H54 (cell line): Measurements from ENCODE around the gene BORCS8.
A peak's percentile ranks its signal among the peaks of the same experiment; 100 is the strongest.

Experiments
- DNase-seq: peaks from one replicate; pipeline ENCODE4 v3.0.0; 2011; ENCODE audit warnings: low spot score, mixed read lengths; ENCODE audit not compliant: insufficient read length
- FAIRE-seq: peaks from 3 replicates; lab custom pipeline; 2011; peaks lifted over from hg19 to GRCh38; lab: Jason Lieb, UNC
- POLR2A ChIP-seq: IDR thresholded peaks from 2 replicates; pipeline ENCODE4 v1.6.1; 2011; ENCODE audit warnings: low read depth, mild to moderate bottlenecking, low read length

Gene BORCS8

DNA sequence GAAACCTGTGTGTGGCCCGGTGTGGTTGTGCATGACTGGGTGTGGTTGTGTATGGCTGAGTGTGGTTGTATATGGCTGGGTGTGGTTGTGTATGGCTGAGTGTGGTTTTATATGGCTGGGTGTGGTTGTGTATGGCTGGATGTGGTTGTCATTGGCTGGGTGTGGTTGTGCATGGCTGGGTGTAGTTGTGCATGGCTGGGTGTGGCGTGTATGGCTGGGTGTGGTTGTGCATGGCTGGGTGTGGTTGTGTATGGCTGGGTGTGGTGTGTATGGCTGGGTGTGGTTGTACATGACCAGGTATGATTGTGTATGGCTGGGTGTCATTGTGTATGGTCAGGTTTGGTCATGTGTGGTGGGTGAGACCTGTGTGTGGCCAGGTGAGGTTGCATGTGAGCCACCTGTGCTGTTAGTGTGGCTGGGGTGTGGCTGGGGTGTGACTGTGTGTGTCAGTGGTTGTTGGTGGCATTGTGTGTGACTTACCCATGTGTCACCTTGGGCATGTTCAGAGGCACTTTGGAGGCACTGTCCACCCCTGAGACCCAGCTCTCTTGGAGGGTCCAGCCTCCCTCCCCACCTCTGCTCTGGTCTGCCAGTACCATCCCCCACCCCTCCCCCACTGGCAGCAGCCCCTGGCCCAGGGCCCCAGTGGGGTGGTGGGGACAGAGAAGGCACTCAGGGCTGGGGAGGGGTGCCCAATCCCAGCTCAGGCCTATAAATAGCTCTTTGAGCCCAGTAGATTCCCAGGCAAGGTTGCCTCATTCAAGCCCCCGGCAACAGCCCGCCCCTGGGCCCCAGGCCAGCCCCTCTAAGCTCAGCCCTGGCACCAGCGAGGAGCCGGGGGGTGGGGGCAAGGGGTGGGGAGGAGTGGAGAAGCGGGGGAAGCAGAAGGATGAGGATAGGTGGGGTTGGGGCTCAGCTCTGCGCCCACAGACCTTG, 16.0 kb upstream of the BORCS8 start:
- FAIRE-seq = no peak

DNA sequence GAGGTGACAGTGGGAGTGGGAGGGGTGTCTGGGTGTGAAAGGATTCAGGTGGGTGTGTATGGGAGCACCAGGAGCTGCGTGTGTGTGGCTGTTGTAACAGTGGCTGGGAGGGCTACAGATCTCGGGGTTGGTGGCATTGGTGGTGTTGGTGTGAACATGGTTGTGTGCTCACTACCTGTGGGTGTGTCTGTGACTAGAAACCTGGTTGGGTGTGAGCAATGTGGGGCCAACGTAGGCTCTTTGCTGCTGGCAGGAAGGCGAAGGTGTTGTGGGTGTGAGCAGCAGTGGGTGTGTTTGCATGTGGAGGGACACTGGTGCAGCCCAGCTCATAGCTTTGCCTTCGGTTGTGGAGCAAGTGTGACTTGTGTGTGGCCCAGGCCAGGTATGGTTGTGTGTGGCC, 15.0 kb upstream of the BORCS8 start:
- DNase-seq (no peak), FAIRE-seq (no peak)
- TF ChIP-seq POLR2A = no peak

More for the DNA sequence above, 16.0 kb upstream of the BORCS8 start:
- TF ChIP-seq POLR2A = no peak
- no peak for DNase-seq

DNA sequence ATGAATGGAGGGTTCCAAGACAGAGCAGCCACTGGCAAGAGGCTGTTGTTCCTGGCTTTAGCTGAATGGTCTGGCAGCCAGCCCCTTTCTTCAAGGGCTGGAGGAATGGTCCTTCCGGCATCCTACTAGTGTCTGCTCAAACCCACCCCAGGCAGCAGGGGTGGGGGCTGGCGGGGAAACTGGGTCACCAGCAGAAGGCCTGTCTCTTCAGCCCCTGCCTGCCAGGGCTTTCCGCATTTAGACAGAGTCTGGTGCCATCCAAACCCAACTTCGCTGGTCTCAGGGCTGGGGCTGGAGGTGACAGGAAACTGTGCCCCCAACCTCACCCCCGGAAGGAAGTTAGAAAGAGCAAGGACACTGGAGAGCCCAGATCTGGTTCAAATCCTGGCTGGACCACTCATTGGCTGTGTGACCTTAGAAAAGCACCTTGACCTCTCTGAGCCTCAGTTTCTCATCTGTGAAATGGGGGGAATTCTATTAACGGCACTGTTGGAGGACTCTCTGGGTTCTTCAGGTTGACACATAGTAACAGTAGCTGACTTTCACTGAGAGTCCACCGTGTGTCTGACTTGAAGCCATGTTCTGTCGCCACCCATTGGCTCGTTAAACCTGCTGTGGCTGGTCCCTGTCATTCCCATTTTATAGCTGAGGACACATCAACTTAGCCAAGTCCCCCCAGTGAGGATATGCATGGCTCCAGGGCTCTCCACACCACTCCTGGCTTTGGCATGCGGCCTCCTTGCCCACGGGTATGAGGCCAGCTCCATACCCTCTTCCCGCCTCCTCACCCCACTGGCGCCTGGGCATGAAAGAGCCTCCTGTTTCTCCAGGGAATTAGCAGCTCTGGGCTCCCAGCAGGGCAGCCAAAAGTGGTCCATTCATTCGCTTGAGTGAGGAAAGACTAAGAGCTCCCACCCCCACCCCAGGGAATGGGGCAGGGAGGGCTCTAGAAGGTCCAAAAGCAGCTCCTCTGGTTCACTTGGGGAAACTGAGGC, 13.8 kb upstream of the BORCS8 start:
- FAIRE-seq (no peak), DNase-seq (no peak)
- TF ChIP-seq POLR2A = no peak

DNA sequence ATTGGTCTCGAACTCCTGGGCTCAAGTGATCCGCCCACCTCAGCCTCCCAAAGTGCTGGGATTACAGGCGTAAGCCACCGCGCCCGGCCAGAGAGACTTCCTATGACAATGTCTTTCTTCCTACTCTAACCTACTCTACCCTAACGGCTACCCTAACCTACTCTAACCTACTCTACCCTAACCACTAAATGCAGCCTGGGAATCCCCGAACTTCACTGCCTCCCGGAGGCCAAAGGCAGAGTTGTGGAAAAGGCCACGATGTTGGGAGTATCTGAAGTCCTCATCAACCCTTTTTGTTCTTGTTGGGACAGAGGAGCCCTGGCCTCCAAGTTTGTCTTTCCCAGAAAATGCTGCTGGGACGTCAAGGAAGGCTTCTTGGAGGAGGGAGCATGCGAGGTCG, 12.2 kb upstream of the BORCS8 start:
- DNase-seq (no peak), FAIRE-seq (no peak)
- no peak for TF ChIP-seq POLR2A

DNA sequence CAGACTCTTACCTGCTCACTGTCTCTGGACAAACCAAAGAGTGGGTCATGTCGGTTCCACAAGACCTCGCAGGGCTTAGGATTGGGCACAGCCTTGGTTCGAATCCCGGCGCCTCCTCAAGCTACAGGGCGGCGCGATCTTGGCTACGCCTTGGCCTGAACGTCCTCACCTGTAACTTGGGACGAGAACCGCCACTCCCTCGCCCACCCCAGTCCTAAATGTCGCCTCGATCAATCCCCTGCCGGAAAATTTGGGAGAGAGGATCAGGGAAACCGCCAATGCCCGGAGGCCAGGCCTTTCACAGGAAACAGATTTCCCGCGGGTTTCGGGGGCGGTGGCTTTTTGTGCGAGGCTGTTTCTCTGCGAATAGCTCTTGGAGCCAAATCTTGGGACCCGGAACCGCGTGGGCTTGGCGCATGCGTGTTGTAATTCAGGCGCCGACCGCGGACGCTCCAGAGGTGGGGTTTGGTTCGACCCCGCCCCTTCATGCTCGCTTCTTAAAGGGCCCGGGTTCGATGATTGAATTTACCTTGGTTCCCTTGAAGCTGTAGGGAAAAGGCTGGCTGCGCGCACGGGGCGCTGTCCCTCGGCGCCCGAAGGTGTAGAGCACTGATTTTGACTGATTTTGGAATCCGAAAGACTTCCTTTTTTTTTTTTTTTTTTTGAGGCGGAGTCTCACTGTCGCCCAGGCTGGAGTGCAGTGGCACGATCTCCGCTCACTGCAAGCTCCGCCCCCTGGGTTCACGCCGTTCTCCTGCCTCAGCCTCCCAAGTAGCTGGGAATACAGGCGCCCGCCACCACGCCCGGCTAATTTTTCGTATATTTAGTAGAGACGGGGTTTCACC, 11.3 kb upstream of the BORCS8 start, which contains the start of gene NR2C2AP:
NR2C2AP (minus strand) TSS at position 403 of the 845 bp plus-strand sequence; CDS start at position 49, 354 bp downstream.
- DNase-seq = peak; percentile 97
- no peak for FAIRE-seq
- peak; percentile 23; the same call in 1 of the 2 replicates for TF ChIP-seq POLR2A

DNA sequence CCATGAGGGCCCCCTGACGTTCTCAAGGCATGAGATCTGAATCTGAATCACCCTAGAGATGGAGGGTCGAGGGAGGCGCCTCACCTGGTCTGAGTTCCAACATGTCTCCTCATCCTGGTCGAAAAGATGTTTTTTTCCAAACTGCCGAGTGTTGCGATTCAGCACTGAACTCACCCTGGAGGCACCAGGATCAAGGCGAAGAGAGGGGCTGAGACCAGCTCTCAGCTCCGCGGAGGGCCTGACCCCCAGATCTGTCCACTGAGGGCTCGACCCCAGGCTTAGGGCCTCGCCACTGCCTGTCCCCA, 10.7 kb upstream of the BORCS8 start:
- FAIRE-seq (no peak), DNase-seq (no peak)
- no peak for TF ChIP-seq POLR2A

DNA sequence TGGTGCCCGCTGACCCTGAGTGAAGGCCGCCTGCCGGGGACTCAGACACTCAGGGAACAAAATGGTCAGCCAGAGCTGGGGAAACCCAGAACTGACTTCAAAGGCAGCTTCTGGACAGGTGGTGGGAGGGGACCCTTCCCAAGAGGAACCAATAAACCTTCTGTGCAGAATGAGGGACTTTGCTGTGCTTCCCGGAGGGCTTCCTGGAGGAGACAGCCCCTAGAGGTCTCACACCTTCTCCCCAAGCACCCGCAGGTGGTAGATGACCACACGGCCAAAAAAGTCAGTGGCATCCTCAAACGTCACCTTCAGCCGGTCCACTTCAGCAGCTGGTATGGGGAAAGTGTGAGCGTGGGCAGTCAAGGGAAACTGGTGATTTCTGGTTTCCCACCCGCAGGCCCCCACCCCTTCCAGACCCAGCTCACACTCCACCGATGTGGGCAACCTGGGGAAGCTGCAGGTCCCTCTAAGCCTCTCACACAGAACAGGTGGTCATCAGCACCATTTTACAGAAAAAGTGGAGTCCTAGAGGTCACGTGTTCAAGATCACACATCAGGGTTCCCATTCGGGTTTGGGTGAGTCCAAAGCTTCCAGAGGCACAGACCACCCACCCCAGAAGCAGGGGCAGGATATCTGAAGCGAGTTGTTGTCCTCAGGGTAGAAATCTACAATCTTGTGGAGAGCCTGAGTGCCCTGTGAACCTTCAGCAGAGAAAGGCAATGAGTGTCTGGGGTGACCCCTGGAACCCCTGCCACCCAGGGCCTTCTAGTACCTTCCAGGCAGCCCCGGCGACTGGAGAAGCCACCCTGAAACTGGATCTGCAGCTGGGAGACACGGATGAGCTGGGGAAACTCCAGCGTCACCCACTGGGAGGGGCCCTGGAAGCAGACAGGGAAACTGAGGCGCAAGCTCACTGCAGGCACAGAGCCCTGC, 10.0 kb upstream of the BORCS8 start:
- FAIRE-seq = no peak
- no peak for TF ChIP-seq POLR2A
- DNase-seq = no peak

DNA sequence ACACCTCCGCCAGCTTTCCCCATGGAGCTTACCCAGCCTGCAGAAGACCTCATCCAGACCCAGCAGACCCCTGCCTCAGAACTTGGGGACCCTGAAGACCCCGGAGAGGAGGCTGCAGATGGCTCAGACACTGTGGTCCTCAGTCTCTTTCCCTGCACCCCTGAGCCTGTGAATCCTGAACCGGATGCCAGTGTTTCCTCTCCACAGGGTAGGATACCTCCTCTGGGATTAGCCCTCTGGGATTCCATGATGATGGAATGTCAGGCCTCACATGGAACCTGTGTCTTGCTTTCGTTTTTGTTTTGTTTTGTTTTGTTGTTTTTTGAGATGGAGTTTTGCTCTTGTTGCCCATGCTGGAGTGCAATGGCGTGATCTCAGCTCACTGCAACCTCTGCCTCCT, 2.0 kb upstream of the BORCS8 start:
- FAIRE-seq = no peak
- DNase-seq = no peak
- no peak for TF ChIP-seq POLR2A

DNA sequence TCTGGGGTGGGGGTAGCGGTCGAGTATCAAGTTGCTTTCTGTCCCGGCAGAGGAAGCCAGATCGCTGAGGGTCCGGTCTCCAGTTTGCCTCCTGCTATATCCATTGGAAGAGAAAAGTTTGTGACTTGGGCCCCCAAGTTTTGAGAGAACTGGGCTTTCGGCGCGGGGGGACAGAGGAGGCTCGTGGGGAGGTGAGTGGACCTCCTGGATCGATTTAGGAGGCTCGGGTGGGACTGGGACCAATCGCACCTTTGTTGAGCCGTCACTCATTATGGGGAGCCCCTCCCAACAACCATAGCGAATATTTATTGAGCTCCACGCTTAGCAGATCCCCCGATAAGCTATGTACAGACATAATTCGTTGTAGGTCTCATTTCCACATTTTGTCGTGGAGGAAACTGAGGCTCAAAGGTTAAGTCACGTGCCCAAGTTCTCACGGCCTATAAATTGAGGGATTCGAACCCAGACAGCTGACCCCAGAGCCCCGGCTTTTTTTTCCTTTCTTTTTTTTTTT, 1.0 kb upstream of the BORCS8 start:
- no peak for FAIRE-seq
- TF ChIP-seq POLR2A = peak; percentile 35; the same call in 1 of the 2 replicates
- no peak for DNase-seq

DNA sequence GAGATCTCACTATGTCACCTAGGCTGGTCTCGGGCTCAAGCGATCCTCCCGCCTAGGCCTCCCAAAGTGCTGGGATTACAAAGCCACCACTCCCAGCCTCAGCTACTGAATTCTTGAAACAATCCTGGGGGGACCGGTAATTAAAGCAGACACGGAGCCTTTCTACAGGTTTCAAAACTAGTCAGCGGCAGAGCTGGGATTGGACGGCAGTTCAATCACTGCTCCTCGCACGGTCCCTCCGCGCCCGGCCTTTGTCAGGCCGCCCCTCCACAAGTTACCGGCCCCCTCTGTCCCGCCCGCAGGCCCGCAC, 229 bp downstream of the BORCS8 start:
- no peak for TF ChIP-seq POLR2A
- no peak for FAIRE-seq
- no peak for DNase-seq

DNA sequence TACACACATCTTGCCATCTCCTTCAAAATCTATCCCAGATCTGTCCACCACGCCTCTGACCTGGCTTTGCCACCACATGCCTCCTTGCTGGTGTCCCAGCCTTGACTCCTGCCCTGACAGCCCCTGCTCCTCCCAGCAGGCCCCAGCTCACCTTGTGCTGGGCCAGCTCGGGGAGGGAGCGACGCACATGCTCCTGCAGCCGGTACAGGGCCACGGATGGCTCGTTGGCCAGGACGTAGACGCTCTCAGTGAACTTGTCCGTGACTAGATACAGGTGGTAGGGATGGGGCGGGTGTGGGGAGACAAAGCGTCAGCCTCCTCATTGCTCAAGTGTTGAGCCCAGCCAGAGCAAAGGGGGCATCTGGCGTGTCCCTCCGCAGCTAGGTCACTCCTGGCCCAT, 5.2 kb downstream of the BORCS8 start:
- DNase-seq = no peak
- no peak for TF ChIP-seq POLR2A
- no peak for FAIRE-seq

DNA sequence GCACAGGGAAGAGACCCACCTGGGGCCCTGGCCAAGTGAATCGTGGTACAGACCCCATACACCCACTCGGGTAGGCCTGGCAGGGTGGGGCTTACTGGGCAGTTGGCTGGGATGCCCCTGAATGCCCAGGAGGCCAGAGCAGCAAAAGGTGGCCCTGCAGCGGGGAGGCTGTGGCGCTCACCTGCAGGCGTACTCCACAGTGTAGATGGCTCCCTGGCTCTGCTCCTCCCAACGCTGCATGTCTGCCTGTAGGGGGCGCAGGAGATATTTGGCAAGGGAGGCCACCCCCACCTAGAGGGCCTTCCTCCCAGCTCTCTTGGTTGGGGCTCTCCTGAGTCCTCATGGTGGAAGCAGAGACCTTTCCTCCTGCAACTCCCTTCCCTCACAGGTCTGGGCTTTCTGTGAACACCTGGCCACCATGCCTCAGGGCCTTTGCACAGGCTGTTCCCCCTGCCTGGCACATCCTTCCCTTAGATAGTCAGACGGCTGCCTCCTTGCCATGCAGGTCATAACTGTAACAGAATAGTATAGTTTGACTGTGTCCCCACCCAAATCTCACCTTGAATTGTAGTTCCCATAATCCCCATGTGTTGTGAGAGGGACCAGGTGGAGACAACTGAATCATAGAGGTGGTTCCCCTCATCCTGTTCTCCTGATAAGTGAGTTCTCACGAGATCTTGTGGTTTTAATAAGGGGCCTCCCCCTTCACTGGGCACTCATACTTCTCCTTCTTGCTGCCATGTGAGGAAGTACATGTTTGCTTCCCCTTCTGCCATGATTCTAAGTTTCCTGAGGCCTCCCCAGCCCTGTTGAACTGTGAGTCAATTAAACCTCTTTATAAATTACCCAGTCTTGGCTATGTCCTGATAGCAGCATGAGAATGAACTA, 5.9 kb downstream of the BORCS8 start:
- DNase-seq (no peak), FAIRE-seq (no peak)
- no peak for TF ChIP-seq POLR2A
